ENCODE data around the gene IGF2R. TPM values are rescaled to one million over a fixed set of nuclear protein-coding genes. Genes with fewer than 3 reads are reported as not detected.

Gene IGF2R
- total RNA-seq, 1 experiment from 2014 or later = 75.3 TPM

GRCh38 chr6:159963111-159963510 lies 5.8 kb upstream of the IGF2R start (continued):
- TF ChIP-seq ZNF232 (CRISPR knock-in tag; IDR thresholded peaks at IDR 0.05) (no peak), HMGA2 (CRISPR knock-in tag; IDR thresholded peaks at IDR 0.05) (no peak), CREM (CRISPR knock-in tag; IDR thresholded peaks at IDR 0.05) (no peak), IRF2 (CRISPR knock-in tag; IDR thresholded peaks at IDR 0.05; ENCODE audit: borderline replicate concordance, low read depth) (no peak), ELF4 (CRISPR knock-in tag; IDR thresholded peaks at IDR 0.05; ENCODE audit: low read depth) (no peak), CTCF (IDR thresholded peaks at IDR 0.05) (no peak), MYBL2 (CRISPR knock-in tag; IDR thresholded peaks at IDR 0.05) (no peak), ZNF219 (CRISPR knock-in tag; IDR thresholded peaks at IDR 0.05; ENCODE audit: borderline replicate concordance) (no peak), ZMAT4 (CRISPR knock-in tag; IDR thresholded peaks at IDR 0.05) (no peak), NFE2L1 (CRISPR knock-in tag; IDR thresholded peaks at IDR 0.05) (no peak)

DNA sequence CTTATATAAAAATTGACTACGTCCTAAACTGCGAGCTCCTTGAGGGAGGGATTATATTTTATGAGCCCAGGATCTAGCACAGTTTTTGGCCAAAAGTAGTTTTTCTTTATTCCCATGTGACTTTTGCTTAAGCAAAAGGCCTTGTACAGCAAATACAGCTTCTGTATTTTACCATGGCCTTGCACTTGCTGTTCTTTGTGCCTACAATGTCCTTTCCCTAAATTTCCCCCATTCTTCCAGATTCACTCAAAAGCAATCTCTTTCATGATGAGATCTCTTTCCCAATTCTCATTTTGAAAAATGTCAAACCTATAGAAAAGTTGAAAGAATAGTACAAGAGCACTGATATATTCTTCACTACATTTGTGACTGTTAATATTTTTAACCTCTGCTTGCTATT lies 4.8 kb upstream of the IGF2R start:
- H3K4me3 Mint-ChIP-seq = no peak overlapping the region
- peaks cover 67% of the 10 kb centered on the region for H3K27me3 Mint-ChIP-seq (ENCODE audit: low read depth)
- CTCF ChIA-PET = no interaction called here
- no peak for TF ChIP-seq OVOL2 (CRISPR knock-in tag; IDR thresholded peaks at IDR 0.05; ENCODE audit: borderline replicate concordance)
- TF ChIP-seq ZNF219 (CRISPR knock-in tag; IDR thresholded peaks at IDR 0.05; ENCODE audit: borderline replicate concordance) = no peak
- TF ChIP-seq ZNF396 (CRISPR knock-in tag; IDR thresholded peaks at IDR 0.05; ENCODE audit: borderline replicate concordance) = no peak
- no peak for TF ChIP-seq SMAD3 (CRISPR knock-in tag; IDR thresholded peaks at IDR 0.05; ENCODE audit: borderline replicate concordance)
- TF ChIP-seq FOXP1 (CRISPR knock-in tag; IDR thresholded peaks at IDR 0.05; ENCODE audit: borderline replicate concordance) = no peak
- no peak for TF ChIP-seq JUN (CRISPR knock-in tag; IDR thresholded peaks at IDR 0.05)
- TF ChIP-seq FOXK1 (CRISPR knock-in tag; IDR thresholded peaks at IDR 0.05) = no peak
- no peak for TF ChIP-seq AR (CRISPR knock-in tag; IDR thresholded peaks at IDR 0.05)
- TF ChIP-seq JAZF1 (CRISPR knock-in tag; IDR thresholded peaks at IDR 0.05) = no peak
- no peak for TF ChIP-seq CREM (CRISPR knock-in tag; IDR thresholded peaks at IDR 0.05)
- TF ChIP-seq, protein P1, sequence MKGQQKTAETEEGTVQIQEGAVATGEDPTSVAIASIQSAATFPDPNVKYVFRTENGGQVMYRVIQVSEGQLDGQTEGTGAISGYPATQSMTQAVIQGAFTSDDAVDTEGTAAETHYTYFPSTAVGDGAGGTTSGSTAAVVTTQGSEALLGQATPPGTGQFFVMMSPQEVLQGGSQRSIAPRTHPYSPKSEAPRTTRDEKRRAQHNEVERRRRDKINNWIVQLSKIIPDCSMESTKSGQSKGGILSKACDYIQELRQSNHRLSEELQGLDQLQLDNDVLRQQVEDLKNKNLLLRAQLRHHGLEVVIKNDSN (CRISPR knock-in tag; IDR thresholded peaks at IDR 0.05) = no peak
- TF ChIP-seq ZNF138 (CRISPR knock-in tag; conservative IDR thresholded peaks at IDR 0.05) = no peak
- TF ChIP-seq MLX (CRISPR knock-in tag; IDR thresholded peaks at IDR 0.05) = no peak
- TF ChIP-seq ATF1 (CRISPR knock-in tag; IDR thresholded peaks at IDR 0.05) = no peak
- TF ChIP-seq SP1 (CRISPR knock-in tag; conservative IDR thresholded peaks at IDR 0.05) = no peak
- TF ChIP-seq, protein P2, sequence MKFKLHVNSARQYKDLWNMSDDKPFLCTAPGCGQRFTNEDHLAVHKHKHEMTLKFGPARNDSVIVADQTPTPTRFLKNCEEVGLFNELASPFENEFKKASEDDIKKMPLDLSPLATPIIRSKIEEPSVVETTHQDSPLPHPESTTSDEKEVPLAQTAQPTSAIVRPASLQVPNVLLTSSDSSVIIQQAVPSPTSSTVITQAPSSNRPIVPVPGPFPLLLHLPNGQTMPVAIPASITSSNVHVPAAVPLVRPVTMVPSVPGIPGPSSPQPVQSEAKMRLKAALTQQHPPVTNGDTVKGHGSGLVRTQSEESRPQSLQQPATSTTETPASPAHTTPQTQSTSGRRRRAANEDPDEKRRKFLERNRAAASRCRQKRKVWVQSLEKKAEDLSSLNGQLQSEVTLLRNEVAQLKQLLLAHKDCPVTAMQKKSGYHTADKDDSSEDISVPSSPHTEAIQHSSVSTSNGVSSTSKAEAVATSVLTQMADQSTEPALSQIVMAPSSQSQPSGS (CRISPR knock-in tag; IDR thresholded peaks at IDR 0.05; ENCODE audit: borderline replicate concordance, low read depth) = no peak
- TF ChIP-seq MXD4 (CRISPR knock-in tag; IDR thresholded peaks at IDR 0.05; ENCODE audit: borderline replicate concordance) = no peak
- no peak for TF ChIP-seq ZNF281 (CRISPR knock-in tag; IDR thresholded peaks at IDR 0.05)
- no peak overlapping the region for H3K27ac Mint-ChIP-seq
- POLR2A ChIA-PET = no interaction called here
- peaks cover 3% of the 10 kb centered on the region; the same call in 1 of the 2 replicates for H3K9me3 Mint-ChIP-seq
- no peaks in the 10 kb centered on the region for H3K4me1 Mint-ChIP-seq
- no peaks in the 10 kb centered on the region for H3K36me3 Mint-ChIP-seq
- DNase-seq (ENCODE audit: low spot score) = no peak
- no peak for ATAC-seq
